ENCODE data around the gene TIMP2.

GRCh38 chr17:78892936-78893379, 32.2 kb downstream of the TIMP2 start:
- TF ChIP-seq CTCF (CRISPR knock-in tag; IDR thresholded peaks at IDR 0.05) (no peak), NFATC3 (CRISPR knock-in tag; IDR thresholded peaks at IDR 0.05) (no peak), ZNF296 (CRISPR knock-in tag; conservative IDR thresholded peaks at IDR 0.05) (no peak), ZNF687 (CRISPR knock-in tag; IDR thresholded peaks at IDR 0.05) (no peak), FOSL2 (CRISPR knock-in tag; IDR thresholded peaks at IDR 0.05) (no peak), RAD21 (CRISPR knock-in tag; IDR thresholded peaks at IDR 0.05) (no peak), TARDBP (CRISPR knock-in tag; IDR thresholded peaks at IDR 0.05) (no peak), MXI1 (IDR thresholded peaks at IDR 0.05; ENCODE audit: borderline replicate concordance, low read depth, low read length) (no peak; the same call in 2 of the 3 replicates), NR2F6 (IDR thresholded peaks at IDR 0.05) (no peak), NR2F6 (CRISPR knock-in tag; IDR thresholded peaks at IDR 0.05) (no peak), U2AF2 (IDR thresholded peaks at IDR 0.05; ENCODE audit: low read depth, low read length) (no peak), ZNF644 (CRISPR knock-in tag; IDR thresholded peaks at IDR 0.05; ENCODE audit: low read depth) (no peak), POLR2A (IDR thresholded peaks at IDR 0.05; ENCODE audit: insufficient read depth in 1 of 2, low read depth in 2 of 2, low read length in 2 of 2) (no peak)
